DOHH2 (cell line): ENCODE data around the gene IFT81.

ENCODE experiments used
- EZH2phosphoT487 ChIP-seq: fragments of 200-600 bp; sonication (generic); IDR thresholded peaks from 2 replicates; pipeline ENCODE4 v1.6.1; 2017; ENCODE audit warnings: borderline replicate concordance, mild to moderate bottlenecking, antibody characterized with exemption, low read length, moderate library complexity, mixed read lengths
- TF ChIP-seq, protein P1 (sequence below): fragments of 200-600 bp; sonication (generic); IDR thresholded peaks from one replicate; pipeline ENCODE4 v1.5.1; 2014; ENCODE audit warnings: antibody characterized with exemption, mild to moderate bottlenecking, low read depth, low read length; ENCODE audit not compliant: poor library complexity, severe bottlenecking

DNA sequence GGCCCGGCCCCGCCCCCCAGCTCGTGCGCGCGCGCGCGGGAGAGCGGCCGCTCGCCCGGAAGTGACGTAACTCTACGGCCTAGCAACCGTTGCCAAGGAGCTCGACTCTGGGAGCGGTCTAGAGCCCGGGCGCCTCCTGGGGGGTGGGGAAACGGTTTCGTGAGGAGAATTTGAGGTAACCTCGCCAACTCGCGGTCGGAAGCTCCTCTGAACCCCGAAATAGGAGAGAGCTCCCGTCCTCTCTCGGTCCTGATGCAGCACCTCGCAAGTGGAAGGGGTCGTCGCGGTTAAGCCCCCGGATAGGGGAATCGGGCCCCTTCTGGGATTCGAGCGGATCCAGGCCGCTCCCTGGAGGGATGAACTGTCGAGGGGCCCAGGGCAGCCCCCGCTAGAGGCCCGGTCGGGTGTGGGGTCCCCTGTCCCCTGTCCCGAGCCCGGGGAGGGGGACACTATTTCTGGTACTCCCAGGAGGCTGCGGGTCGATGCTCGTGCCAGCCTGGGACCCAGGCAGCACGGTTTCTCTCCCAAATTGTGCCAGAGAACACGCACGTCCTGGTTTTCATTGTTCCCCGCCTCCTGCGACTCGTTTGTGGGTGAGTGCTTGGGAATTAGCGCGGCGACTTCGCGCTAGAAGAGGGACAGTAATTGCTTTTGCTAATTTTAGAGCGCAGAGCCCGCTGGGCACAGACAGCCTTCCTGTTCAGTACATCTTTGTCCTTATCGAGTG is at the start of gene IFT81:
- TF ChIP-seq, protein P1, sequence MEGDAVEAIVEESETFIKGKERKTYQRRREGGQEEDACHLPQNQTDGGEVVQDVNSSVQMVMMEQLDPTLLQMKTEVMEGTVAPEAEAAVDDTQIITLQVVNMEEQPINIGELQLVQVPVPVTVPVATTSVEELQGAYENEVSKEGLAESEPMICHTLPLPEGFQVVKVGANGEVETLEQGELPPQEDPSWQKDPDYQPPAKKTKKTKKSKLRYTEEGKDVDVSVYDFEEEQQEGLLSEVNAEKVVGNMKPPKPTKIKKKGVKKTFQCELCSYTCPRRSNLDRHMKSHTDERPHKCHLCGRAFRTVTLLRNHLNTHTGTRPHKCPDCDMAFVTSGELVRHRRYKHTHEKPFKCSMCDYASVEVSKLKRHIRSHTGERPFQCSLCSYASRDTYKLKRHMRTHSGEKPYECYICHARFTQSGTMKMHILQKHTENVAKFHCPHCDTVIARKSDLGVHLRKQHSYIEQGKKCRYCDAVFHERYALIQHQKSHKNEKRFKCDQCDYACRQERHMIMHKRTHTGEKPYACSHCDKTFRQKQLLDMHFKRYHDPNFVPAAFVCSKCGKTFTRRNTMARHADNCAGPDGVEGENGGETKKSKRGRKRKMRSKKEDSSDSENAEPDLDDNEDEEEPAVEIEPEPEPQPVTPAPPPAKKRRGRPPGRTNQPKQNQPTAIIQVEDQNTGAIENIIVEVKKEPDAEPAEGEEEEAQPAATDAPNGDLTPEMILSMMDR = peak; percentile 14
- TF ChIP-seq EZH2phosphoT487 = no peak
